Hepatocyte (in vitro differentiated cells): ENCODE data around the gene CARD19. TPM values are rescaled to one million over a fixed set of nuclear protein-coding genes. Genes with fewer than 3 reads are reported as not detected.

Source experiments
- DNase-seq: peaks from one replicate; pipeline ENCODE4 v3.0.0-alpha.2; 2016; ENCODE audit warnings: low spot score
- H2AFZ ChIP-seq: fragments of 200-600 bp; sonication (generic); 2 replicates; pipeline ENCODE4 v1.6.0; 2016; ENCODE audit warnings: antibody characterized with exemption, mild to moderate bottlenecking
- H3K27ac ChIP-seq: fragments of 200-600 bp; sonication (generic); 2 replicates; pipeline ENCODE4 v1.5.1; 2016; ENCODE audit warnings: mild to moderate bottlenecking
- H3K27me3 ChIP-seq: fragments of 200-600 bp; sonication (generic); 2 replicates; pipeline ENCODE4 v1.6.1; 2016
- H3K36me3 ChIP-seq: fragments of 200-600 bp; sonication (generic); replicated peaks from 2 replicates; pipeline ENCODE4 v1.5.1; 2016; ENCODE audit warnings: low read depth; ENCODE audit not compliant: insufficient read depth
- H3K4me1 ChIP-seq: fragments of 200-600 bp; sonication (generic); 2 replicates; pipeline ENCODE4 v1.5.1; 2016; ENCODE audit warnings: mild to moderate bottlenecking, moderate library complexity; ENCODE audit not compliant: insufficient read depth
- H3K4me2 ChIP-seq: fragments of 200-600 bp; sonication (generic); 2 replicates; pipeline ENCODE4 v1.6.0; 2016
- H3K4me3 ChIP-seq: fragments of 200-600 bp; sonication (generic); 2 replicates; pipeline ENCODE4 v1.5.1; 2016; ENCODE audit warnings: mild to moderate bottlenecking
- H3K79me2 ChIP-seq: fragments of 200-600 bp; sonication (generic); 2 replicates; pipeline ENCODE4 v1.6.0; 2017; ENCODE audit warnings: mild to moderate bottlenecking
- H3K9me2 ChIP-seq: fragments of 200-600 bp; sonication (generic); replicated peaks from 2 replicates; pipeline ENCODE4 v1.6.0; 2017; ENCODE audit warnings: mild to moderate bottlenecking; ENCODE audit not compliant: insufficient read depth
- H3K9me3 ChIP-seq: fragments of 200-600 bp; sonication (generic); 2 replicates; pipeline ENCODE4 v1.5.1; 2016; ENCODE audit warnings: low read depth, mild to moderate bottlenecking
- H4K20me1 ChIP-seq: fragments of 200-600 bp; sonication (generic); 2 replicates; pipeline ENCODE4 v1.6.0; 2016; ENCODE audit warnings: mild to moderate bottlenecking; ENCODE audit not compliant: insufficient read depth, poor library complexity, severe bottlenecking
- CTCF ChIP-seq: fragments of 200-600 bp; sonication (generic); IDR thresholded peaks from 2 replicates; pipeline ENCODE4 v1.5.1; 2016; ENCODE audit warnings: antibody characterized with exemption, mild to moderate bottlenecking; ENCODE audit not compliant: poor library complexity
- EZH2 ChIP-seq: fragments of 200-600 bp; sonication (generic); IDR thresholded peaks from 2 replicates; pipeline ENCODE4 v1.6.1; 2016; ENCODE audit warnings: antibody characterized with exemption, mild to moderate bottlenecking, borderline replicate concordance
- EZH2phosphoT487 ChIP-seq: fragments of 200-600 bp; sonication (generic); IDR thresholded peaks from one replicate; pipeline ENCODE4 v1.6.1; 2018; ENCODE audit warnings: antibody characterized with exemption, mild to moderate bottlenecking, low read depth, moderate library complexity; ENCODE audit not compliant: unreplicated experiment, severe bottlenecking
- whole genome bisulfite sequencing: methylation state at CpG from one replicate; pipeline ENCODE4 v1.1.6; 2016; ENCODE audit warnings: low lambda C conversion rate; ENCODE audit errors: missing lambda C conversion rate; 5-methylcytosine and 5-hydroxymethylcytosine counted together
- polyA plus RNA-seq: library from polyadenylated mRNA; unstranded; fragments of >200 nt; fragmentation: Nextera tagmentation; extraction: Ambion mirVana; gene quantifications from 2 replicates; pipeline ENCODE4 v1.2.1, GENCODE V29; 2016
- total RNA-seq: library from RNA; depleted of rRNA; stranded (reverse); fragments of >200 nt; gene quantifications from 2 replicates; pipeline ENCODE4 v1.2.3, GENCODE V29; 2014

CARD19 gene
- total and polyA plus RNA-seq, 2 experiments from 2014 or later: 51.3 to 72.1 TPM

- no peaks in the 10 kb centered on the region for H3K79me2 ChIP-seq
- H4K20me1 ChIP-seq: no peaks in the 10 kb centered on the region
- H3K27me3 ChIP-seq: no peaks in the 10 kb centered on the region
- WGBS: 78% methylated on average over 5 of the region's 5 CpGs
- no peaks in the 10 kb centered on the region for H3K9me2 ChIP-seq
- TF ChIP-seq EZH2phosphoT487 (no peak), EZH2 (no peak), CTCF (no peak)
- H3K4me2 ChIP-seq: no peak overlapping the region
- H3K9me3 ChIP-seq: no peaks in the 10 kb centered on the region
- no peak overlapping the region for H3K4me3 ChIP-seq
- H2AFZ ChIP-seq: no peak overlapping the region
- H3K27ac ChIP-seq: no peak overlapping the region
- DNase-seq: no peak
- no peaks in the 10 kb centered on the region for H3K36me3 ChIP-seq
- peaks cover 3% of the 10 kb centered on the region for H3K4me1 ChIP-seq
These were observed 42.2 kb upstream of the CARD19 start for GRCh38 chr9:93053781-93054331.

GRCh38 chr9:93054758-93055704 is 41.0 kb upstream of the CARD19 start:
- WGBS: 90% methylated on average over 10 of the region's 11 CpGs
- H3K36me3 ChIP-seq: no peaks in the 10 kb centered on the region

GRCh38 chr9:93057042-93057702 is 38.8 kb upstream of the CARD19 start:
- TF ChIP-seq CTCF (no peak), EZH2phosphoT487 (no peak), EZH2 (no peak)
- Histone ChIP-seq H3K9me3 (no peaks in the 10 kb centered on the region), H3K27ac (no peak overlapping the region), H3K4me1 (peaks cover 22% of the 10 kb centered on the region), H3K79me2 (no peaks in the 10 kb centered on the region), H3K9me2 (no peaks in the 10 kb centered on the region), H3K27me3 (no peaks in the 10 kb centered on the region), H3K4me3 (no peak overlapping the region), H3K36me3 (no peaks in the 10 kb centered on the region), H4K20me1 (no peaks in the 10 kb centered on the region), H3K4me2 (no peak overlapping the region), H2AFZ (no peak overlapping the region)
- WGBS: 89% methylated on average over 8 of the region's 8 CpGs
- DNase-seq: no peak

More at GRCh38 chr9:93054758-93055704, 41.0 kb upstream of the CARD19 start:
- Histone ChIP-seq H2AFZ (no peak overlapping the region), H4K20me1 (no peaks in the 10 kb centered on the region), H3K27me3 (no peaks in the 10 kb centered on the region), H3K9me2 (no peaks in the 10 kb centered on the region), H3K27ac (no peak overlapping the region), H3K9me3 (no peaks in the 10 kb centered on the region), H3K4me2 (no peak overlapping the region), H3K4me1 (peaks cover 7% of the 10 kb centered on the region), H3K79me2 (no peaks in the 10 kb centered on the region), H3K4me3 (no peak overlapping the region)
- DNase-seq: no peak
- no peak for TF ChIP-seq CTCF
- TF ChIP-seq EZH2: no peak
- TF ChIP-seq EZH2phosphoT487: no peak
